Activated naive CD8-positive, alpha-beta T cell (primary cell): ENCODE data around the gene ADGRD2.
"Not testable (repeated sequence)": the region's sequence is repeated elsewhere in the genome, so short reads cannot be mapped to it uniquely, and the experiment has no call there.

Experiments used
- H3K27ac Mint-ChIP-seq: one replicate; pipeline ENCODE4 v1.8.0; 2021; ENCODE audit warnings: mixed read lengths
- H3K27me3 Mint-ChIP-seq: one replicate; pipeline ENCODE4 v1.8.0; 2021; ENCODE audit warnings: mixed read lengths
- H3K36me3 Mint-ChIP-seq: one replicate; pipeline ENCODE4 v1.8.0; 2021; ENCODE audit warnings: mixed read lengths
- H3K4me1 Mint-ChIP-seq: one replicate; pipeline ENCODE4 v1.8.0; 2021; ENCODE audit warnings: low read depth, mixed read lengths
- H3K4me3 Mint-ChIP-seq: one replicate; pipeline ENCODE4 v1.8.0; 2021; ENCODE audit warnings: mild to moderate bottlenecking, mixed read lengths
- H3K9me3 Mint-ChIP-seq: one replicate; pipeline ENCODE4 v1.8.0; 2021; ENCODE audit warnings: low read depth, mixed read lengths

The ADGRD2 gene

DNA sequence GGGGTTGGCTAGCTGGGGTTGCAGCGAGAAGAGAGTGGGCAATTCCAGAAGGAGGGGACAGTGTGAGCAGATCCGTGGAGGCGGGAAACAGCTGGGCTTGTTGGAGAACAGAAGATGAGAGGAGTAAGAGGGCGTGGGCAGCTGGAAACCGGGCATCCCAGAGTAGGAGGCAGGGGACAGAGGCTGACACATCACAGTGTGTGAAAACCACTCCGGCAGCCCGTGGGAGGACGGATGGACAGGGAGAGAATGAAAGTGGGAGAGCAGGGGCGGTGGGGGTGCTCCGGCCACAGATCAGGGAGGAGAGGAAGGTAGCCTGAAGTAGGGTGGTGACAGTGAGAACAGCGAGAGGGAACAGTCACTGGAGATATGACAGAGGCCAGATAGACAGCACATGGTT is 26.7 kb upstream of the ADGRD2 start:
- no peaks in the 10 kb centered on the region for H3K27me3 Mint-ChIP-seq
- H3K9me3 Mint-ChIP-seq: no peaks in the 10 kb centered on the region
- no peak overlapping the region for H3K27ac Mint-ChIP-seq
- H3K4me3 Mint-ChIP-seq: no peak overlapping the region
- no peaks in the 10 kb centered on the region for H3K36me3 Mint-ChIP-seq
- peaks cover 3% of the 10 kb centered on the region for H3K4me1 Mint-ChIP-seq

DNA sequence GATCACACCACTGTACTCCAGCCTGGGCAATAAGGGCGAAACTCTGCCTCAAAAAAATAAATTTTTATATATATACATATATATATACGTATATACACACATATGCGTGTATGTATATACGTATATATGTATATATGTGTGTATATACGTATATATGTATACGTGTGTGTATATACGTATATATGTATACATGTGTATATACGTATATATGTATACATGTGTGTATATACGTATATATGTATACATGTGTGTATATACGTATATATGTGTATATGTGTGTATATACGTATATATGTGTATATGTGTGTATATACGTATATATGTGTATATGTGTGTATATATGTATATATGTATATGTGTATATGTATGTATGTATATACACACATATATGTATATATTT is 24.5 kb upstream of the ADGRD2 start:
- H3K4me1 Mint-ChIP-seq, H3K36me3 Mint-ChIP-seq, H3K27me3 Mint-ChIP-seq, H3K4me3 Mint-ChIP-seq, H3K27ac Mint-ChIP-seq, H3K9me3 Mint-ChIP-seq: not testable (repeated sequence)

DNA sequence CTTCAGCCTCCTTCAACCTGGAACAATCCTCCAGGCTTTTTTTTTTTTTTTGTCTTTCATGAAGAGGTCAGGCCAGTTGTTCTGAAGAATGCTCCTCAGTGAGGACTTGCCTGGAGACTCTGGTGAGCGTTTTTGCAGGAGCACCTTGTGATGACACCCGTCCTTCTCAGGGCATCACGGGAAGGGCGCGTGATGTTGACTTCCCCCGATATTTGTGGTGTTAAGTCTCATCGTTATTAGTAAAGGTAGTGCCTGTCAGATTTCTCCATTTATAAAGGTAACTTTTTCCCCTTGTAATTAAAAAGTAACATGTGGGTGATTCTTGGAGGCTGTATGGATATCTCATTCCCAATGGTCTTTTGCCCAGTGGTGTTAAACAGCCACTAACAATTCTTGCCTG is 23.9 kb upstream of the ADGRD2 start:
- Mint-ChIP-seq H3K4me1 (no peaks in the 10 kb centered on the region), H3K27me3 (no peaks in the 10 kb centered on the region), H3K4me3 (no peak overlapping the region), H3K9me3 (no peaks in the 10 kb centered on the region), H3K27ac (no peak overlapping the region), H3K36me3 (no peaks in the 10 kb centered on the region)

DNA sequence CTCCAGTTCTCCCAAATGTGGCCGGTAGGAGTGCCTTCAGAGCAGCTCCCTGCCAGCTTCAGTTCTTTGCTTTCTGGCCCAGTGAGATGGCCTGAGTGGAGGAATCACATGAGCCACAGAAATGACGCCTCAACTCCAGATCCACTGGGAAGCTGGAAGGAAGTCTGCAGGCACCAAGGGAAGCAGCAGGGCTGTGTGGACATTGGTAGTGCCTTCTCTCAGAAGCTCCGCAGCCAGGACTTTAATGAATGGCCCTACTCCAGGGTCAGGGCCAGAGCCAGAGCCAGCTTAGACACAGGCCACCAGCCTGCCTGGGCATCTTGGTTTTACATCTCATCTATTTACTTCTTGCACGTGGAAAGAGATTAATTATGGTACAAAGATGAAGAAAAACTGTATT is 23.0 kb upstream of the ADGRD2 start:
- no peaks in the 10 kb centered on the region for H3K9me3 Mint-ChIP-seq
- no peak overlapping the region for H3K4me3 Mint-ChIP-seq
- no peaks in the 10 kb centered on the region for H3K36me3 Mint-ChIP-seq
- H3K4me1 Mint-ChIP-seq: no peaks in the 10 kb centered on the region
- peaks cover under 1% of the 10 kb centered on the region for H3K27me3 Mint-ChIP-seq
- H3K27ac Mint-ChIP-seq: no peak overlapping the region

DNA sequence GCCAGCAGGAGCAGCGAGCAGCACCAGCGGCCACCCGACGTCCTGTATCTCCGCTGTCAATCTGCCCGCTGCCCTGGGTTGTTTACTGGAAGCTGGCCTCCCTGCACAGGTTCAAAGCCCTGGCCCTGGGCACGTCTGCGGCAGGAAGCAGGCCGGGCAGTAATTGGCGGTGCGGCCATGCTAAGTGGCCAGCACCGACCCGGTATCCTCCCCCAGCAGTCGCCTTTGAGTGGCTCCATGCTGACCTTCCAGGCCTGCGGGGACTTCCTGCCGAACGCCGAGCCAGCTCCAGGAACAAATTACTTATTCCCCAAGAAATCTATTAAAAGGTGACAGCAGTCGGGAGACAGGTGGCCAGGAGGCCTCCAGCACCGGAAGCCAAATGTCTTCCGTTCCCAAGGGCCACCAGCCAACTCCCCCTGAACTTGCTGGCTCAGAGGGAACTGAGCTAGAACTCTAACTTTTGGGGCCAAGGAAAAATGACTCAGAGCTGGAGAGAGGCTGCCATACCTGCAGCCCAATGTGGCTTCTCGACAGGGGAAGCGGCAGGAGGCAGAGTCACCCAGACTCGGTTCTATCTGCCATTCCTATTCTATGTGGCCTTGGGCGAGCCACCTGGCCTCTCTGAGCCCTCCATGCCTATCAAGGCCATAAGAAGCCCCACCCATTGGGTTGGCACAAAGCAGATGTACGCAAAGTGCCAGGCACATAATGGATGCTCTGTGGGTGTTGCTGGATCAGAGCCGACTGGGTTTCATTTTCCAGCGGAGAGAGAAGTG is 21.3 kb upstream of the ADGRD2 start:
- Mint-ChIP-seq H3K4me1 (no peaks in the 10 kb centered on the region), H3K27me3 (peaks cover 6% of the 10 kb centered on the region), H3K9me3 (no peaks in the 10 kb centered on the region), H3K36me3 (no peaks in the 10 kb centered on the region), H3K27ac (no peak overlapping the region), H3K4me3 (no peak overlapping the region)

DNA sequence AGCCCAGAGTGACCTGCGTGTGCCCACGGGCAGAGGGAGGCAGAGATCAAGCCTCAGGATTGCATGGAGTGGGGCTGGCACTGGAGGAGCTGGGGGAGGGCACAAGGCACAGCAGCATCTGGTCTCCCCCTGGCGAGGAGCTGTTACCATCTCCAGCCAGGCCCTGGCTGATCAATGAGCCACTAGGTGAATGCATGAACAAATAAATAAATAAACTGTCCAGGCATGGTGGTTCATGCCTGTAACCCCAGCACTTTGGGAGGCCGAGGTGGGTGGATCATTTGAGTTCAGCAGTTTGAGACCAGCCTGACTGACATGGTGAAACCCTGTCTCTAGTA is 20.8 kb upstream of the ADGRD2 start:
- no peaks in the 10 kb centered on the region for H3K9me3 Mint-ChIP-seq

DNA sequence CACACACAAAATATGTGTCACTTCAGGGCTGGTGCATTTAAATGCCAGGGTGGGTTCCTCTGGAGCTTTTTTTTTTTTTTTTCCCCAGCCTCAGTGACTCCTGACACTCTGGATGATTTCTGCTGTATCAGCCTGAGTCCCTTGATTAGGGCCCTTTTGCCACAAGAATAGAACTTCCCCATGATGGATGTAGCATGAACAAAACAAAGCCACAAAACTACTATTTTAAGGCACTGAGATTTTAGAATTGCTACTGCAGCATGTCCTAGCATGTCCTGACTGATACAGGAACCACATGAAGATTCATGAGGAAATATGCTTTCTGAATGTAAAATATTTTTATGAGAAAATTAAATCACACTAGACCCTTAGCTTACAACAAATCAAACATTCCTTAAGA is 13.9 kb upstream of the ADGRD2 start:
- Mint-ChIP-seq H3K9me3 (no peaks in the 10 kb centered on the region), H3K4me1 (no peaks in the 10 kb centered on the region), H3K4me3 (no peak overlapping the region), H3K27ac (no peak overlapping the region), H3K27me3 (peaks cover 13% of the 10 kb centered on the region), H3K36me3 (no peaks in the 10 kb centered on the region)

More for the DNA sequence above, 20.8 kb upstream of the ADGRD2 start:
- H3K4me1 Mint-ChIP-seq: no peaks in the 10 kb centered on the region
- H3K27ac Mint-ChIP-seq: no peak overlapping the region
- no peak overlapping the region for H3K4me3 Mint-ChIP-seq
- peaks cover 6% of the 10 kb centered on the region for H3K27me3 Mint-ChIP-seq
- H3K36me3 Mint-ChIP-seq: no peaks in the 10 kb centered on the region

DNA sequence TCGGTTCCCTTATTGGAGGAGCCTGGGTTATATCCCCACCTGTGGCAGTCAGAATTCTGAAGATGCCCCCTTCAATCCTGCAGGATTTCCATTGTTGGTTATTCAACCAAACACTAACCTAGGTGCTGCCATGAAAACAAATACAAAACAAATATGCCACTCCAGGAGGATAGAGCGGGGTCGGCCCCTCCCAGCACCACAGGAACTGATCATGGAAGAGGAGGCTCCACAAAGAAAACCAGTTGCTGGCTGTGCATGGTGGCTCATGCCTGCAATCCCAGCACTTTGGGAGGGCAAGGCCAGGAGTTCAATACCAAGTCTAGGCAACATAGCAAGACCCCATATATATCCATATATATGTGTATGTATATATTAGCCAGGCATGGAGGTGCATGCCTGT is 13.2 kb upstream of the ADGRD2 start:
- Mint-ChIP-seq H3K27me3 (peaks cover 13% of the 10 kb centered on the region), H3K36me3 (no peaks in the 10 kb centered on the region), H3K9me3 (no peaks in the 10 kb centered on the region), H3K4me1 (no peaks in the 10 kb centered on the region), H3K27ac (no peak overlapping the region), H3K4me3 (no peak overlapping the region)

DNA sequence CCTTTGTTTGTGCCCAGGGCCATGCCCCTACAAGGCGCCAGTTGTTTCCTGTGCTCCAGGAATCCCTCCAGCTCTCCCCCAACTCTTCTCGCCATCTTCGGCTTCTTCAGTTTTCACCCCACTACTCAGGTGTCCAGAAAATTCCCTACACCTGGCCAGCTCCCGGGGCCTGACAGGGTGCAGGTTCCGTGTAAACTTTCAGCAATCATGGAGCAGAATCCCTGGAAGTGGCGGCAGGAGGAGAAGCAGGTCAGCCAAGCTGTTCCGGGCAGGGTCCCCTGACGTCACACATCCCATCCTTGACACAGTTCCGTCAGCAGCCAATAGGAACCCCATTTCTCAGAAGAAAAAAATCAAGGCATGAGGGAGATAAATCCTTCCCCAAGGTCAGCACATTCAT is 12.2 kb upstream of the ADGRD2 start:
- Mint-ChIP-seq H3K27ac (no peak overlapping the region), H3K27me3 (peaks cover 9% of the 10 kb centered on the region), H3K4me1 (no peaks in the 10 kb centered on the region)

DNA sequence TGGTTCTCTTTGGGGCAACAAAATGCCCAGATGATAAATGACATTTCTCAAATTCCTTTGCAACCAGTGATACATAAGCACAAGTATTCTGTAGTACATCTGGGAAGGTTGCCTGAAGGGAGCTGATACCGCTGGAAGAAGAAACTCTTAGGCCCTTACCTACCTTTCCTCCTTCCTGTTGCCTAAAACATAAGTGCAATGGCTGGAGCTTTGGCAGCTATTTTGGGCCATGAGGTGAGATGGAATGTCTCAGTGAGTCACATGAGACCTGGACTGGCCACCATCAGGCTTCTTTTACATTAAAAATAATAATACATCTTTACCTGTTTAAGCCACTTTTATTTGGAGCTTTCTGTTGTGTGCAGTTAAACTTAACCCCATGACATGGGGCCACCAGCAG is 11.2 kb upstream of the ADGRD2 start:
- no peaks in the 10 kb centered on the region for H3K36me3 Mint-ChIP-seq
- H3K4me1 Mint-ChIP-seq: no peaks in the 10 kb centered on the region
- peaks cover 13% of the 10 kb centered on the region for H3K27me3 Mint-ChIP-seq
- H3K9me3 Mint-ChIP-seq: no peaks in the 10 kb centered on the region
- no peak overlapping the region for H3K27ac Mint-ChIP-seq
- H3K4me3 Mint-ChIP-seq: no peak overlapping the region

More for the DNA sequence above, 12.2 kb upstream of the ADGRD2 start:
- no peak overlapping the region for H3K4me3 Mint-ChIP-seq
- H3K9me3 Mint-ChIP-seq: no peaks in the 10 kb centered on the region
- no peaks in the 10 kb centered on the region for H3K36me3 Mint-ChIP-seq

DNA sequence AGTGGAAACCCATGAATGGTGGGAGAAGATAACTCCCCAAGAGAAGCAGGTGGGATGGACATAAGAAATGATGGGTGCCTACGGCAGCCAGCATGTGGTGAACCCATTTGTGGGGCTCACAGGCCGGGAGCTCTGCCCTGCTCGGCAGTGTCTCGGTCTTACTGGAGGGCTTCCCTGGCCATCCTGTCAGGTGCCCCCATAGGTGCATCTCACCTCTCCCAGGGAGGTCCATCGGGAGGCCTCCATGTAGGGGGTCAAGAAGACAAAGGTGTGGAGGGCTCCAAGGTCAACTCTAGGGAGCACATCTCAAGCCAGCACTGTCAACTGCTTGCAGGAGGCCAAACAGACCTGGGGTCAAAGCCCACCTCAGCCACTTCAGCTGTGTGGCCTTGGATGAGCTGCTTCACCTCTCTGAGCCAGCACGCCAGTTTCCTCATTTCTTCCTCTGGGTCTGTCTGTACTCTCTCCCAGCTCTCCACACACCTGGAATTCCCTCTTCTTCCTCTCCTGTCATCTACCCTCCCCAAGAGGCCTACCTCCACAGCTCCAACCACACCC is 10.5 kb upstream of the ADGRD2 start:
- Mint-ChIP-seq H3K4me3 (no peak overlapping the region), H3K9me3 (no peaks in the 10 kb centered on the region), H3K27ac (no peak overlapping the region), H3K27me3 (peaks cover 14% of the 10 kb centered on the region), H3K36me3 (no peaks in the 10 kb centered on the region), H3K4me1 (no peaks in the 10 kb centered on the region)

DNA sequence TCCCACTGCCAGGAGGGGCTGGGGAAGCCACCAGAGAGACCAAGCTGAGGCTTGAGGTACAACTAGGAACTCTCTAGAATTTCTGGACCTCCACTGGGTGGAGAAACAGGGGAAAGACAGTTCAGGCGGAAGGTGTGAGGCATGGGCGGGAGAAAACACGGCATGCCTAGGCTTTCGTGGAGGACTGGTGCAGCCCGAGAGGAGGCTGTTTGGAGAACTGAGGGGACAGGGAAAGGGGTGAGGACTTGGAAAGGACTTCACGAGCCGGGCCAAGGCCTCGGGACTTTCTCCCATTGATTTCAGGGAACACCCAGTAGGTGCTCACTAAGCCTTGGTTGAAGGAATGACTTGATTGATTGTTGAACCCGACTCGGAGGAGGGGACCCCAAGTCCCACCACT is 9.5 kb upstream of the ADGRD2 start:
- H3K4me3 Mint-ChIP-seq: no peak overlapping the region
- peaks cover 15% of the 10 kb centered on the region for H3K27me3 Mint-ChIP-seq
- no peaks in the 10 kb centered on the region for H3K4me1 Mint-ChIP-seq
- no peaks in the 10 kb centered on the region for H3K36me3 Mint-ChIP-seq
- no peaks in the 10 kb centered on the region for H3K9me3 Mint-ChIP-seq
- H3K27ac Mint-ChIP-seq: no peak overlapping the region

DNA sequence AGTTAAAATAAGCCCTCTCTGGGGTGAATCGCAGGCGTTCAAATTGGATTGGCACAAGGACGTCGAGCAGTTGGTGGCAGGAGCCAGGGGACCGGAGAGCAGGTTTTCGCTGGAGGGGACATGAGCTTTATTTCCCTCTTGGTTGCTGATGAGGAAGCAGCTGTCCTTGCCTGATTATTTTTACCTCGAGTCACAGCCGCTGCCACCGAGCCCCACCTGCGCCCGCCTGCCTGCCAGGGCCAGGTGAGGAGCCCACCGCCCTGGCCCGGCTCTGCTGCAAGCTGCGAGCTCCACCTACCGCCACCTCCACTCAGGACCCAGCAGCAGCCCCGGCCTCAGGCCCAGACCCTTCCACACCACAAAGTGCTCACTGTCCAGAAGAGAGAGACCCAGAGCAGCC is 9.0 kb upstream of the ADGRD2 start:
- no peak overlapping the region for H3K27ac Mint-ChIP-seq
- peaks cover 16% of the 10 kb centered on the region for H3K27me3 Mint-ChIP-seq

DNA sequence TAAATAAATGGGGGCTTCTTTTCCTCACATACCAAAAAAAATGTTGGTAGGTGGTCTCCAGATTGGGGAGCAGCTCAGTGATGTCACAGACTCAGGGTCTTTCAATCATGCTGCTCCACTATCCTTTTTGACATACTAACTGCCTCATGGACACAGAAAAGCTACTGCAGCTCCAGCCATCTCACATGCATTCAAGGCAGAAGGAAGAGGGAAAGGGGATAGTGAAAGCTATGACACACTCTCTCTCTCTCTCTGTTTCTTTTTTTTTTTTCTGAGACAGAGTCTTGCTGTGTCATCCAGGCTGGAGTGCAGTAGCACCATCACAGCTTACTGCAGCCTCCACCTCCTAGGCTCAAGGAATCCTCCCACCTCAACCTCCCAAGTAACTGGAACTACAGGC is 7.9 kb upstream of the ADGRD2 start:
- Mint-ChIP-seq H3K4me3 (no peak overlapping the region), H3K9me3 (no peaks in the 10 kb centered on the region), H3K36me3 (no peaks in the 10 kb centered on the region), H3K27me3 (peaks cover 16% of the 10 kb centered on the region), H3K27ac (no peak overlapping the region), H3K4me1 (no peaks in the 10 kb centered on the region)

More for the DNA sequence above, 9.0 kb upstream of the ADGRD2 start:
- Mint-ChIP-seq H3K4me3 (no peak overlapping the region), H3K9me3 (no peaks in the 10 kb centered on the region), H3K36me3 (no peaks in the 10 kb centered on the region), H3K4me1 (no peaks in the 10 kb centered on the region)

DNA sequence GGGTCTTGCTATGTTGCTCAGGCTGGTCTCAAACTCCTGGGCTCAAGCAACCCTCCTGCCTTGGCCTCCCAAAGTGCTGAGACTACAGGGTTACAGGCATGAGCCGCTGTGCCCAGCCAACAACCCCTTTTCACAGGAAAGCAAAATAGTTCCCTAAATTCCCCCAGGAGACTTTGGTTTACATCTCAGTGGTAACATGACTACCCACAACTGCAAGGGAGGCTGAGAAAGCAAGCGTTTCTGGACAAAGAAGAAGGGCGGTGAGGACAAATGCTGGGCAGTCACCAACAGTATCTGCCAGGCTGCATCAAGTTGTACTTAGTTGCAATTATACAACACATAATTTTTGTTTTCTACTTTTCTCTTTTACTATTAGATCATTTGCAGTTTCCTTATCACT is 7.4 kb upstream of the ADGRD2 start:
- no peak overlapping the region for H3K27ac Mint-ChIP-seq
- no peaks in the 10 kb centered on the region for H3K9me3 Mint-ChIP-seq
- peaks cover 16% of the 10 kb centered on the region for H3K27me3 Mint-ChIP-seq
- no peak overlapping the region for H3K4me3 Mint-ChIP-seq
- no peaks in the 10 kb centered on the region for H3K36me3 Mint-ChIP-seq
- no peaks in the 10 kb centered on the region for H3K4me1 Mint-ChIP-seq

DNA sequence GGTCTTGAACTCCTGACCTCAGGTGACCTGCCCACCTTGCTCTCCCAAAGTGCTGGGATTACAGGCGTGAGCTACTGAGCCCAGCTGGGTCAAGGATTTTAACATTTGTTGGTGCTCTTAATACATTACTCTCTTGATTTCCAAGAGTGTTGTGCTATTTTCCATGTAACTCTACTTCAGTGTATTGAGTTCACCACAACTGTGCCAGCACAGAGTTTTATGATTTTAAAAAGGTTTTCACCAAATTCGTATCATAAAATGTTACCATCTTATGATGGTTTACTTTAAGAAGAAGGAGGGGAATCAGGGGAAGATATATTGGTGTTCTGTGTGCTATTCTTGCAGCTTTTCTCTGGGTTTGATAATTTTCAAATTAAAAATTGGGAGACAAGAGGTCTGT is 6.6 kb upstream of the ADGRD2 start:
- Mint-ChIP-seq H3K4me3 (no peak overlapping the region), H3K36me3 (no peaks in the 10 kb centered on the region), H3K4me1 (no peaks in the 10 kb centered on the region), H3K27me3 (peaks cover 16% of the 10 kb centered on the region), H3K9me3 (no peaks in the 10 kb centered on the region), H3K27ac (no peak overlapping the region)
